NCI-H146 (cell line): ENCODE measurements around the gene KCTD19.

ENCODE experiments used
- DNase-seq: peaks from one replicate; lab custom pipeline; 2025; lab: John Stamatoyannopoulos, UW

Gene KCTD19

DNA sequence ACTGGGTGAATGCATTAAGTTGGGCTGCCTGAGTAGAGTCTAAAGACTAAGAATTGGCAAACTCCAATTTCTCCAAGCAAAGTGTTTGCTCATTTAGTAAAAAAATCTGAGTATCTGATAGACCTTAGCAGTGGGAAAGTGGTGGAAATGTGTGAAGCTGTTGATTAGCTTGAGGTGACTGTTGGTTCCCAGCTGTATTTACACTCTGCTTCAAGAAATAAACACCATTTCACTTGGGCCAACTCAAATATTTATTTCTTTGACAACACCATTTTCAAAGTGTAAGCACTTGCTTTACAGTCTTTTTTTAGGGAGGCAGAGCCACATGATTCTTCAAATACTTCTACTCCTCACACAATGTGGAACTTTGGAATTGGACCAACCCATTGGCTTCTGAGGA lies 8.7 kb downstream of the KCTD19 start:
- no peak for DNase-seq

- DNase-seq: no peak
Measured at GRCh38 chr16:67312719-67313118, 13.8 kb downstream of the KCTD19 start.

DNA sequence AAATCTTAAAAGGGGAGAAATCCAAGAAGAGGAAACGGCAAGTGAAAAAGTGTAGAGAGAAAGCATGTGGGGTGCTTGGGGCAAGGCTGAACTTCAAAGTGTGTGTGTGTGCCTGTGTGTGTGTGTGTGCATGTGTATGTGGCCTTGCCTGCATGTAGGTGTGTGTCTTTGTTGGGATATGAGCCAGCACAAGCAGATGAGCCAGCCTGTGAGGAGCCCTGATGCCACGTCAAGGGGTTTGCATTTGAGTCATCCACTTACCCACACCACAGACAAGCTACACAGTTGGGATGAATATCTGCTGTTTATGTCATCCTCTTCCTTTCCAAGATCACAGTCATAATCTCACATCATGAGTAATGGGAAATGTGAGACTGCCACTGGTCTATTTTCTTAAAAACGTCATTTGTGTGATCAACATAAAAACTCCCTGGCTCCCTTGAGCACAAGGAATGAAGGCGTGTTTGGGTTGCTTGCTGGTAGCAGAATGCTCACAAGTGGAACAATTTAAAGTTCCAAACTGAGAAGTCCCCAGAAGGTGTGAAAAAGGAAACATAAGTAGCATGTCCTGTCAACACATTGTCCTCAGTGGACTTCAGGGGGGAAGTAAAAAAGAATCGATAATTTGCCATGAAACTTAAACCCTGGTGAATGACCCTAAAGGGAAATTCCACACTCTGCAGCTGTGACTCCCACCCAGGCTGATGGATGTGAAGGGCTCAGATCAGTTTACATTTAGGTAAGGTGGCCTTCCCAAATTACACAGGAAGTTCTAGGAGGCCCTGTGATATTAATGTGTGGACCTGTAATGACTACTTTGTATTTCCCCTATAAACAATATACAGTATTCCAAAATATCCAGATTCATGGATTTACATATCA lies 14.7 kb downstream of the KCTD19 start:
- DNase-seq: no peak

DNA sequence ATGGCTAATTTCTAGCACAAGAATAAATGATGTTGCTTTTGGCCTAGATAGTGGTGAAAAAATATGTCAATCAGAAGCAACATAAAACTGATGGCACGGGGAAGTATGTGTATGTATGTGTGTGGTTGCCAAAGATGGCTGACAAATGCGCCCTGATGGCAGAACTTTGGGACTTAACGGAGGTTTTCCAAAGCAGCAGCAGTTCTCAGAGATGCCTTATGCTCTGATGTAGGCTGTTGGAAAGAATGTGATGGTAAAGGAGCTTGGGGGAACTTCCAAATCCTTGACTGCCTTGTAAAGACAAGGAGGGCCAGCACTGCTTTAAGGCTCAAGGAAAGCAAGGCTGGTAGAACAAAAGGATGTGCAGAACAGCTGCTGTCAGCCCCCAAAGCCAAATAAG lies 16.0 kb downstream of the KCTD19 start:
- no peak for DNase-seq

DNA sequence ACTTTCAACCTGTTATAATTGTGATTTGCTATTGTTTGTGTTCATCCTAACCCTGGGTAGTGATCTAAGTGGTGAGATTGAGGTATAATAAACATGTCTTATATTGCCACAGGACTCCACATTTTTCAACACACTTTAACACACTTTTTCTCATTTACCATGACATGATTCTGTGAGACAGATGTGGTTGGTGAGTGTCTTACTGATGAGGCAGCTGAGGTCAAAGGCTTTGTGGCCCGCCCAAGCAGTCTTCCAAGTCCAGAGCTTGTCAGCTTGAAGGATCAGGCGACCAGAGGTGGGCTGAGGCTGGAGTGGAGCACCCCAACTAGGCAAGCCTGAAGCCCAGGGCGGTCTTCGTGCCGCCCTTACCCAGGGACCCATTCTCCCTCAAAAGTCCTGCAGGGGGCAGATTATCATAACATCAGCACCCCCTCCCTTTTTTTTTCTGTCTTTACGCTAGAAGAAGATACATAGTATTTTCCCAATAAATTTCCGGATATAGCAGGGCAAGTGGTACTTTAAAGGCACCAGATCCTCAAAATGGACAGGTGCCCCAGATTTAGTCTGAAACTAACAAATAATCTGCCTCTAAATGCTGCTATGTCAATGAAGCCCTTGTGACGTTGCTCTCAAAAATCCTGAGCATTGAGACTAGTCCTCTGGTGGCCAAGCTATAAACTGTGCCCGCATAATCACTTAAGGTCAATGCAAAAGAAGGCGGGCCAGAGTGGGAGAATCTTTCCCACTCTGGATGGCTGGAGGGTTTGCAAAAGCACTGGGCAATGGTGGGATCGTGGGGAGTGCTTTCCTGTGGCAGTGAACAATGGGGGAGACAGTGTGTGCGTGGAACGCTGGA lies 21.1 kb downstream of the KCTD19 start:
- no peak for DNase-seq

DNA sequence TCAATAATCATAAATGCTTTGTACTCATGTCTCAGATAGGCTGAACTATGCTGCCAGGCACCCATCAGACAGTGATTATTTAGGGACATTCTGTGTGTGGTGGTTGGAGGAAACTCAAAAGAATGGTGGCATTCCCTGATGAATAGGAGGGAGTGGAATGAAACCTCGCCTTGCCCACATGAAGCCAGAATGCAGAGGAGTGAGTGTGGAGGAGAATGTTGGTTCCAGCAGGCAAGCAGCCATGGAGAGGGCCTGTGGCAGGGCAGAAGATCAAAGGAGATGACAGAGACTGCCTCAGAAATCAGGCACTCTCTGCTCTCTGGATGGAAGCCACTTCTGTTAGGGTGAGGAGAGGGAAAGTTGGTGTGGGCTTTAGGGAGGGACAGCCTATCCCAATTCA lies 22.5 kb downstream of the KCTD19 start:
- DNase-seq: no peak

- no peak for DNase-seq
Measured at GRCh38 chr16:67302970-67303369, 23.6 kb downstream of the KCTD19 start.

DNA sequence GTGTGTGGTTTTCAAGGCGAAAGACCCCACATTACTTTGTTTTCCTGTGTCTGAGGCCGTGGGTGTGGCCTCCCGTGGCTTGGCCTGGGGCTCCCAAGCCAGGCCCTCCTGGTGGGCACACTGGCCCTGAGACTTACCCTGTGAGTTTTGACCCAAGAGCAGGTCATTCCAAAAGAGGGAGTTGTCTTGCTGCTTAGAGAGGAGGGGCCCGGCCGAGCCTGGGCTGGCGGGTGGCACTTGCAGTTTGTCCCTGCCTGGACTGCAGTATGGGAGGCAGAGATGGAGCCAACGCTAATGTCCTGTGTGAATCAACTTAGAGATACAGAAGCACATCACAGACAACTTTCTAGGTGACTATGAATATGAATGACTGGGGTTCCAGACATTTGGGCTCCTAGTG lies 24.5 kb downstream of the KCTD19 start:
- no peak for DNase-seq

DNA sequence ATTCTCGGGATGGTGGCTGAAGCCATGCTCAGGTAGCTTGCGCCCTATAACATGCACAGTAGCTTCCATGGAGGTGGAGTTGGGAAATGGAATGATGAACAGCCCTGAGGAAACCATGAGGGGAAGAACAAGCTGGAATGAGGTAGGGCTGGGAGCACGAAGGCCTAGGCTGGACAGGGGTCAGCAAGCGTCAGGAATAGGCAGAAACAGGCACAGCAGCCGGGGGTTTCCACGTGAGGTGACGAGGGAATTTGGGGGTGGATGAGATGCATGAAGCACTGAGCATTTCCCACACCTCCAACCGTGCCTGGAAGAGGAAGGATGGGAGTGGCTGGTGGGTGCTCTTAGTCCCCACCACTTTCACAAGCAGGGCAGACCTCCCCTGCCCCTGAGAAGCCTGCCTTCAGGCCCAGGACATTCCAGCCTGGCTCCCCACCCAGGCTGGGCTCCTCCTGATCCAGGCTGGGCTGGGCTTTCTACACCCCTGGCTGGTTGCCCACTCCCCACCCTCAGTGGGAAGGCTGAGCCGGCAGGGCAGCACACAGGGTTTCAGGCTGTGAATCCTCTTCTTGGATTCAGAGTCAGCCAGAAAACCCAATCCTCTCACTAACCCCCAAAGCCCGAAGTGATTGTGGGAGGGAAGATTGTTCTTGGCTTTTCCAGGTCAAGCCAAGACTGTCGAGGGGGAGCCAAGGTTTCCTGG lies 25.3 kb downstream of the KCTD19 start:
- no peak for DNase-seq

- no peak for DNase-seq
Measured at GRCh38 chr16:67299269-67299668, 27.3 kb downstream of the KCTD19 start.

DNA sequence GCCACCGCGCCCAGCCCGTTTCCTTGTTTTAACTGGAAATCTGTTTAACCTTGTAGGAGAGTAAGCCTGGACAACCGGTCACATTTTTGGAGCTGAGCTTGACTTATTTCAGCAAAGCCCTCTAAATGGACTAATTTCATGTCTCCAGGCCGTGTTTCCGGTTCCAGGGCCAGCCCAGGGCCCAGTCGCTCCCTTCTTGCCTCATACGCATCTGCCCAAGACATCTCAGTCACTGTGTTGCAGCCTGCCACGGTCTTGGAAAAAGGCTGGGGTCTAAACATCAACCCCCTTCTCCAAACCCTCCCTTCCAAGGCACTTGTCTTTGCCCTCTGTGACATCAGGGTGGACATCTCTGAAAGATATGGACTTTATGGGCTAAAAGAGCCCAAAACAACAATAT lies 28.3 kb downstream of the KCTD19 start:
- no peak for DNase-seq

GRCh38 chr16:67296420-67296819 lies 30.1 kb downstream of the KCTD19 start:
- no peak for DNase-seq

DNA sequence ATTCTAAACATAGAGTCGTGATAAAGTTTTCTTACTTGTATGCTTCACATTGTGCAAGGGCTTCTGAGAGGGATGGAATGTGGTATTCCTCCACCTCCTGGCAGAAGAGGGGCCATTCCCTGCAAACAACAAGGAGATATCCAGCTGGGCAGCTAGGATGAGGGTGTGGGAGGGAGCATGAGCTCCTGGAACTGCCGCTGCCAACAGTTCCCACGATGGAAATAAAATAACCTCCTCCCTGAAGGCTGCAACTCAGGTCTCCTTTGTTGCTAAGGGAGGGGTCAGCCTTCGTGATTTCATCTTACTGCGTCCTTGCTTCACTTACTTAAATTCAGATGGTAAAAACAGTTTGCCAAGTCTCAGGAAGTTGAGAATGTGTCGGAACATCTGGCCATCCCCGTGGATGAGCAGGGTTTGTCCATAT lies 31.6 kb downstream of the KCTD19 start:
- DNase-seq: no peak

DNA sequence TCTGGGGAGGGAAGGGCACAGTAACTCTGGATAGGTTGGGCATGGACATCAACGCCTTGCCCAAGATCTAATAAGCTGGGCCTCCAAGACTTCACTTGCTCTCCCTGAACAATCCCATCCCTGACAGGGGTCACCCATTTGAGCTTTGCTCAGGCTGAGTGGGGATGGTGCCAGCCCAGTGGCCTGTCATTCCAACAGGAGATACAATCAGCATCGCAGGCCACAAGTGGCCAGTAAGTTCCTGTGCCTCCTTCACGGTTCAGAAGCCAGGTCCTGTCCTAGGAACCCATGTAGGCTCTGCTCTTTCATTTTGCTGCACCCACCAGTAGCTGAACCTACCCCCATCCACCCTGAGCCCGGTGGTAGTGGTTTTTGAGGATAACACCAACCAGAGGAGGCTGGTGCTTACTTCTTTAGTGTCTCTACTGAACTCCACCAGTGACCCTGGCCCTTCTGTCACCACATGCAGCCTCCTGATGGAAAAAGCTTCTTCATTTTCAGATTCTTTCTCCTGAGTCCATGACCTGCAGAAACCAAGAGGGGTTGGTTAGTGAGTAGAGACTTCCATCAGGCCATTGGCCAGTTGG lies 32.3 kb downstream of the KCTD19 start:
- no peak for DNase-seq

DNA sequence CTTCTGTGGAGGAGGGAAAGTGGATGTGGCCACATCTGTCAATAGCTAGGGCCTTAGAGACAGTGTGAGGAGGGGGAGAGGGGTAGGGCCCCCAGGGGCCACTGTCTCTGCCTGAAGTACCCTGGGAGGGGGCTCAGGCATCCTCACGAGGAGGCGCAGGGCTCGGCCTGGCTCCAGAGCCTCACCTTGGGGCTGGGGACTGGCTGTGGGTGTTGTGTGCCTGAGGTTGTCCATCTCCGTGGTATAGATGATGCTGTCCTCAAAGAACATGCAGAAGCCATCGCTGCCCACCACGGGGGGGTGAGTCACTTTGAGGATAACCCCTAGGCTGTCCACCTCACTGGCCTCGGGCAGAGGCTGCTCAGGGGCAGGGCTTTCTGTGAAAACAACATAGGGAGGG lies 35.1 kb downstream of the KCTD19 start:
- no peak for DNase-seq

GRCh38 chr16:67287960-67288359 lies 38.6 kb downstream of the KCTD19 start:
- no peak for DNase-seq

GRCh38 chr16:67286441-67287235 lies 39.9 kb downstream of the KCTD19 start:
- DNase-seq: no peak

DNA sequence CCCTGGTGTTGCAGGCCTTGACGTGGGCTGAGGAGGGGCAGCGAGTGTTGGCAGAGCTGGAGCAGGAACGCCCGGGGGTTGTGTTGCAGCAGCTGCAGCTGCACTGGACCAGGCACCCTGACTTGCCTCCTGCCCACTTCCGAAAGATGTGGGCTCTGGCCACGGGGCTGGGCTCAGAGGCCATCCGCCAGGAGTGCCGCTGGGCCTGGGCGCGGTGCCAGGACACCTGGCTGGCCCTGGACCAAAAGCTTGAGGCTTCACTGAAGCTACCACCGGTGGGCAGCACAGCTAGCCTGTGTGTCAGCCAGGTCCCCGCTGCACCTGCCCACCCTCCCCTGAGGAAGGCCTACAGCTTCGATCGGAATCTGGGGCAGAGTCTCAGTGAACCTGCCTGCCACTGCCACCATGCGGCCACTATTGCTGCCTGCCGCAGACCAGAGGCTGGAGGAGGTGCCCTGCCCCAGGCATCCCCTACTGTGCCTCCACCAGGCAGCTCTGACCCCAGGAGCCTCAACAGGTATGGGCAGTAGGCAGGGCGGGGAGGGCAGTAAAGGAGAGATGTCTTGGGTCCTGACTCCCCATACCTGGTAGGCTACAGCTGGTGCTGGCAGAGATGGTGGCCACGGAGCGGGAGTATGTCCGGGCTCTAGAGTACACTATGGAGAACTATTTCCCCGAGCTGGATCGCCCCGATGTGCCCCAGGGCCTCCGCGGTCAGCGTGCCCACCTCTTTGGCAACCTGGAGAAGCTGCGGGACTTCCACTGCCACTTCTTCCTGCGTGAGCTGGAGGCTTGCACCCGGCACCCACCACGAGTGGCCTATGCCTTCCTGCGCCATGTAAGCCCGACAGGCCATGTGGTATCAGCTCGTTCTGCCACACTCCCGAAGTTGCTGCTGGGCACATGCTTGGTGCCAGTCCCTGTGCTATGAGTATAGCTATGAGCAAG lies 41.6 kb downstream of the KCTD19 start:
- peak; percentile 87 for DNase-seq

DNA sequence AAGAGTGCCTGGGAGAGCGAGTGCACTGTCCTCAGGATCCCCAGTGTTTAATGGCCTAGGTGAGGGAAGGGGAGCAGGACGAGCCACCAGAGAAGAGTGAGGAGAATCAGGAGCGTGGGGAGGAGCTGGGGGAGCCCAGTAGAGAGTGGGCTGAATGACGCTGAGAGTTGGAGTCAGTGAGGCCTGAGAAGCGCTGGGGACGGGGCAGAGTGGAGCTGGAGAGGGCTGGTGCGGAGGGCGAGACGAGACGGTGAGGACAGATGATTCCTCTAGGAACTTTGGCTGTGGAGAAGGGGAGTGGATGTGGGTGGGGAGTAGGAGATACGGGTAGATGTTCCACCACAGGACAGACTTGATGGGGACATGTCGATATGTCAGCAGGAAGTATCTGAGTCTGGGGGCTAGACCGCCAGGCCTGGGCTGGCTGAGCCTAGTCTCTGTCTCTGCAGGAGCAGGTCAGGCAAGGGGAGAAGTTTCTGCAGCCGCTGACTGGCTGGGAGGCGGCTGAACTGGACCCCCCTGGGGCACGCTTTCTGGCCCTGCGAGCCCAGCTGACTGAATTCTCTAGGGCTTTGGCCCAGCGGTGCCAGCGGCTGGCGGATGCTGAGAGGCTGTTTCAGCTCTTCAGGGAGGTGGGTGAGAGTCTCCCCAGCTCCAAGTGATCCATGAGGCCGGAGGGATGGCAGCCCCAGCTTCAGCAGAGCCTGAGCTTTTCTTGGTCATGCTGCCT lies 42.5 kb downstream of the KCTD19 start:
- no peak for DNase-seq
